GM23338 (cell line): ENCODE data around the gene CD44. TPM values are rescaled to one million over a fixed set of nuclear protein-coding genes. Genes with fewer than 3 reads are reported as not detected.

ENCODE experiments used
- ATAC-seq: fragments of 200-7000 bp; cut with Tn5 transposase; 3 replicates; pipeline ENCODE4 v1.9.1; 2020
- DNase-seq: peaks from one replicate; pipeline ENCODE4 v3.0.0-alpha.2; 2015; ENCODE audit warnings: low spot score
- H2AFZ ChIP-seq: fragments of 200-600 bp; sonication (generic); 2 replicates; pipeline ENCODE4 v1.8.0; 2016; ENCODE audit warnings: antibody characterized with exemption, mild to moderate bottlenecking, moderate library complexity
- H3F3A ChIP-seq: fragments of 200-600 bp; sonication (generic); replicated peaks from 2 replicates; pipeline ENCODE4 v1.8.0; 2017; ENCODE audit warnings: antibody characterized with exemption, mixed run types, low read depth
- H3K27ac ChIP-seq: fragments of 200-600 bp; sonication (generic); 2 replicates; pipeline ENCODE4 v1.6.1; 2016; ENCODE audit warnings: low read depth
- H3K27me3 ChIP-seq: fragments of 200-600 bp; sonication (generic); 2 replicates; pipeline ENCODE4 v1.8.0; 2016; ENCODE audit warnings: mild to moderate bottlenecking, mixed run types, moderate library complexity; ENCODE audit not compliant: insufficient read depth
- H3K36me3 ChIP-seq: fragments of 200-600 bp; sonication (generic); 2 replicates; pipeline ENCODE4 v1.8.0; 2016; ENCODE audit warnings: mild to moderate bottlenecking; ENCODE audit not compliant: insufficient read depth
- H3K4me1 ChIP-seq: fragments of 200-600 bp; sonication (generic); 2 replicates; pipeline ENCODE4 v1.8.0; 2016; ENCODE audit warnings: mild to moderate bottlenecking, moderate library complexity; ENCODE audit not compliant: insufficient read depth
- H3K4me2 ChIP-seq: fragments of 200-600 bp; sonication (generic); 2 replicates; pipeline ENCODE4 v1.7.1; 2017; ENCODE audit warnings: mixed run types
- H3K4me3 ChIP-seq: fragments of 200-600 bp; sonication (generic); 2 replicates; pipeline ENCODE4 v1.6.1; 2016; ENCODE audit warnings: mixed run types
- H3K79me2 ChIP-seq: fragments of 200-600 bp; sonication (generic); replicated peaks from 2 replicates; pipeline ENCODE4 v1.8.0; 2017; ENCODE audit warnings: mild to moderate bottlenecking; ENCODE audit not compliant: insufficient read depth
- H3K9me2 ChIP-seq: fragments of 200-600 bp; sonication (generic); 2 replicates; pipeline ENCODE4 v1.8.0; 2017; ENCODE audit not compliant: insufficient read depth
- H4K20me1 ChIP-seq: fragments of 200-600 bp; sonication (generic); replicated peaks from 2 replicates; pipeline ENCODE4 v1.8.0; 2017; ENCODE audit warnings: mild to moderate bottlenecking; ENCODE audit not compliant: insufficient read depth
- H3K27ac Mint-ChIP-seq: 2 replicates; pipeline ENCODE4 v1.8.0; 2020; ENCODE audit warnings: inconsistent platforms, mild to moderate bottlenecking, moderate library complexity, mixed read lengths
- H3K27me3 Mint-ChIP-seq: 3 replicates; pipeline ENCODE4 v1.8.0; 2022; ENCODE audit warnings: low read depth, mild to moderate bottlenecking, moderate library complexity, mixed read lengths, inconsistent platforms; ENCODE audit not compliant: insufficient read depth, poor library complexity
- H3K36me3 Mint-ChIP-seq: 3 replicates; pipeline ENCODE4 v1.8.0; 2021; ENCODE audit warnings: low read depth, mild to moderate bottlenecking, inconsistent platforms, moderate library complexity, mixed read lengths
- H3K4me1 Mint-ChIP-seq: 3 replicates; pipeline ENCODE4 v1.8.0; 2020; ENCODE audit warnings: mild to moderate bottlenecking, inconsistent platforms, mixed read lengths
- H3K4me3 Mint-ChIP-seq: 3 replicates; pipeline ENCODE4 v1.8.0; 2021; ENCODE audit warnings: moderate library complexity, mild to moderate bottlenecking, inconsistent platforms, mixed read lengths
- H3K9me3 Mint-ChIP-seq: 3 replicates; pipeline ENCODE4 v1.8.0; 2020; ENCODE audit warnings: moderate library complexity, mild to moderate bottlenecking, inconsistent platforms, mixed read lengths
- CREB1 ChIP-seq: fragments of 250-450 bp; sonication (Bioruptor Pico); IDR thresholded peaks from 2 replicates; pipeline ENCODE4 v1.5.0; 2020; ENCODE audit warnings: low read depth, mild to moderate bottlenecking, moderate library complexity
- EZH2 ChIP-seq: fragments of 200-600 bp; sonication (generic); IDR thresholded peaks from one replicate; pipeline ENCODE4 v1.8.0; 2017; ENCODE audit warnings: antibody characterized with exemption, mild to moderate bottlenecking, low read depth; ENCODE audit not compliant: unreplicated experiment
- EZH2phosphoT487 ChIP-seq: fragments of 200-600 bp; sonication (generic); IDR thresholded peaks from one replicate; pipeline ENCODE4 v1.8.1; 2018; ENCODE audit warnings: antibody characterized with exemption; ENCODE audit not compliant: unreplicated experiment
- JUNB ChIP-seq: IDR thresholded peaks from one replicate; pipeline ENCODE4 v1.6.1; 2016; ENCODE audit warnings: antibody characterized with exemption; ENCODE audit not compliant: unreplicated experiment
- NANOG ChIP-seq: IDR thresholded peaks from 2 replicates; pipeline ENCODE4 v1.6.1; 2016; ENCODE audit warnings: antibody characterized with exemption, borderline replicate concordance
- STAT1 ChIP-seq: IDR thresholded peaks from one replicate; pipeline ENCODE4 v1.6.1; 2016; ENCODE audit warnings: antibody characterized with exemption; ENCODE audit not compliant: unreplicated experiment
- ZNF114 ChIP-seq: fragments of 250-450 bp; sonication (Bioruptor Pico); IDR thresholded peaks from 2 replicates; pipeline ENCODE4 v1.5.0; 2020; ENCODE audit warnings: mild to moderate bottlenecking, moderate library complexity
- ZNF331 ChIP-seq: fragments of 250-450 bp; sonication (Bioruptor Pico); IDR thresholded peaks from 2 replicates; pipeline ENCODE4 v1.5.0; 2020; ENCODE audit warnings: low read depth, mild to moderate bottlenecking, moderate library complexity
- polyA plus RNA-seq: library from polyadenylated mRNA; unstranded; fragments of >200 nt; fragmentation: Nextera tagmentation; extraction: Ambion mirVana; gene quantifications from 2 replicates; pipeline ENCODE4 v1.2.1, GENCODE V29; 2016
- total RNA-seq: library from RNA; depleted of rRNA; stranded (reverse); fragments of >200 nt; shearing (Covaris generic); gene quantifications from 2 replicates; pipeline ENCODE4 v1.2.3, GENCODE V29; 2014
- TF ChIP-seq, protein P1 (sequence below): fragments of 250-450 bp; sonication (Bioruptor Pico); IDR thresholded peaks from 2 replicates; pipeline ENCODE4 v1.5.0; 2020; ENCODE audit warnings: mild to moderate bottlenecking, moderate library complexity
- TF ChIP-seq, protein P2 (sequence below): IDR thresholded peaks from one replicate; pipeline ENCODE4 v1.6.1; 2018; ENCODE audit warnings: antibody characterized with exemption; ENCODE audit not compliant: unreplicated experiment
- TF ChIP-seq, protein P3 (sequence below): IDR thresholded peaks from 2 replicates; pipeline ENCODE4 v1.6.1; 2016; ENCODE audit warnings: antibody characterized with exemption

The CD44 gene
- total and polyA plus RNA-seq, 2 experiments from 2014 or later: 4.0 to 10.1 TPM

DNA sequence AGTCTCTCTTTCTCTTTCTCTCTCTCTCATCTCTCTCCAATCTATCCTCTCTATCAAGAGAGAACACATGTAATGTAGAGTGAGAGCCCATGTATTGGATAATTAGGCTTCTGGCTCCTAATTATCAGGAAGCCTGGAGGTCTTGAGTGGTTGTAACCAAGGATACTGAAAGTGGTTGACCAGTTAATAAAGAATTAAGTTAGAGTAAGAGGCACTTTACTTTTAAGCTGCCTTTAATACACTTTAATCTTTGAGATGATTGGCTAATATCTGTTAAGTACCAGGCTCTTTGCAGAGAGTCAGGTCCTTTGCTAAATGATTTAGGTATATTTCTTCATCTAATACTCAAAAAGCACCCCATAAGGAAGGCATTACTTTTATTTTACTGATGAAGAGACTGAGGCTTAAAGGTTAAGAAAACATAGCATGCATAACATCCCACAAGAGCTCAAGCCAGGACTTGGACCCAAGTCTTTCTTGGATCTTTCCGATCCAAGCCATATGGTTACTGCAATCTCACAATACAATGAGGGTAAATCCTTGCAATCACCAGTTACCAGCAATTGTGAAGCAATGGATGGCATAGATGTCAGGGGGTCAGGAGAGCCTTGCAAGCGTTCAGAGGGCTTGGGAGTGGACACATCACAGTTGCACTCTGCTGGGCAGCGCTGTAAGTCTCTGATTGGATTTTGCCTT, 22.1 kb downstream of the CD44 start (continued):
- TF ChIP-seq, protein P1, sequence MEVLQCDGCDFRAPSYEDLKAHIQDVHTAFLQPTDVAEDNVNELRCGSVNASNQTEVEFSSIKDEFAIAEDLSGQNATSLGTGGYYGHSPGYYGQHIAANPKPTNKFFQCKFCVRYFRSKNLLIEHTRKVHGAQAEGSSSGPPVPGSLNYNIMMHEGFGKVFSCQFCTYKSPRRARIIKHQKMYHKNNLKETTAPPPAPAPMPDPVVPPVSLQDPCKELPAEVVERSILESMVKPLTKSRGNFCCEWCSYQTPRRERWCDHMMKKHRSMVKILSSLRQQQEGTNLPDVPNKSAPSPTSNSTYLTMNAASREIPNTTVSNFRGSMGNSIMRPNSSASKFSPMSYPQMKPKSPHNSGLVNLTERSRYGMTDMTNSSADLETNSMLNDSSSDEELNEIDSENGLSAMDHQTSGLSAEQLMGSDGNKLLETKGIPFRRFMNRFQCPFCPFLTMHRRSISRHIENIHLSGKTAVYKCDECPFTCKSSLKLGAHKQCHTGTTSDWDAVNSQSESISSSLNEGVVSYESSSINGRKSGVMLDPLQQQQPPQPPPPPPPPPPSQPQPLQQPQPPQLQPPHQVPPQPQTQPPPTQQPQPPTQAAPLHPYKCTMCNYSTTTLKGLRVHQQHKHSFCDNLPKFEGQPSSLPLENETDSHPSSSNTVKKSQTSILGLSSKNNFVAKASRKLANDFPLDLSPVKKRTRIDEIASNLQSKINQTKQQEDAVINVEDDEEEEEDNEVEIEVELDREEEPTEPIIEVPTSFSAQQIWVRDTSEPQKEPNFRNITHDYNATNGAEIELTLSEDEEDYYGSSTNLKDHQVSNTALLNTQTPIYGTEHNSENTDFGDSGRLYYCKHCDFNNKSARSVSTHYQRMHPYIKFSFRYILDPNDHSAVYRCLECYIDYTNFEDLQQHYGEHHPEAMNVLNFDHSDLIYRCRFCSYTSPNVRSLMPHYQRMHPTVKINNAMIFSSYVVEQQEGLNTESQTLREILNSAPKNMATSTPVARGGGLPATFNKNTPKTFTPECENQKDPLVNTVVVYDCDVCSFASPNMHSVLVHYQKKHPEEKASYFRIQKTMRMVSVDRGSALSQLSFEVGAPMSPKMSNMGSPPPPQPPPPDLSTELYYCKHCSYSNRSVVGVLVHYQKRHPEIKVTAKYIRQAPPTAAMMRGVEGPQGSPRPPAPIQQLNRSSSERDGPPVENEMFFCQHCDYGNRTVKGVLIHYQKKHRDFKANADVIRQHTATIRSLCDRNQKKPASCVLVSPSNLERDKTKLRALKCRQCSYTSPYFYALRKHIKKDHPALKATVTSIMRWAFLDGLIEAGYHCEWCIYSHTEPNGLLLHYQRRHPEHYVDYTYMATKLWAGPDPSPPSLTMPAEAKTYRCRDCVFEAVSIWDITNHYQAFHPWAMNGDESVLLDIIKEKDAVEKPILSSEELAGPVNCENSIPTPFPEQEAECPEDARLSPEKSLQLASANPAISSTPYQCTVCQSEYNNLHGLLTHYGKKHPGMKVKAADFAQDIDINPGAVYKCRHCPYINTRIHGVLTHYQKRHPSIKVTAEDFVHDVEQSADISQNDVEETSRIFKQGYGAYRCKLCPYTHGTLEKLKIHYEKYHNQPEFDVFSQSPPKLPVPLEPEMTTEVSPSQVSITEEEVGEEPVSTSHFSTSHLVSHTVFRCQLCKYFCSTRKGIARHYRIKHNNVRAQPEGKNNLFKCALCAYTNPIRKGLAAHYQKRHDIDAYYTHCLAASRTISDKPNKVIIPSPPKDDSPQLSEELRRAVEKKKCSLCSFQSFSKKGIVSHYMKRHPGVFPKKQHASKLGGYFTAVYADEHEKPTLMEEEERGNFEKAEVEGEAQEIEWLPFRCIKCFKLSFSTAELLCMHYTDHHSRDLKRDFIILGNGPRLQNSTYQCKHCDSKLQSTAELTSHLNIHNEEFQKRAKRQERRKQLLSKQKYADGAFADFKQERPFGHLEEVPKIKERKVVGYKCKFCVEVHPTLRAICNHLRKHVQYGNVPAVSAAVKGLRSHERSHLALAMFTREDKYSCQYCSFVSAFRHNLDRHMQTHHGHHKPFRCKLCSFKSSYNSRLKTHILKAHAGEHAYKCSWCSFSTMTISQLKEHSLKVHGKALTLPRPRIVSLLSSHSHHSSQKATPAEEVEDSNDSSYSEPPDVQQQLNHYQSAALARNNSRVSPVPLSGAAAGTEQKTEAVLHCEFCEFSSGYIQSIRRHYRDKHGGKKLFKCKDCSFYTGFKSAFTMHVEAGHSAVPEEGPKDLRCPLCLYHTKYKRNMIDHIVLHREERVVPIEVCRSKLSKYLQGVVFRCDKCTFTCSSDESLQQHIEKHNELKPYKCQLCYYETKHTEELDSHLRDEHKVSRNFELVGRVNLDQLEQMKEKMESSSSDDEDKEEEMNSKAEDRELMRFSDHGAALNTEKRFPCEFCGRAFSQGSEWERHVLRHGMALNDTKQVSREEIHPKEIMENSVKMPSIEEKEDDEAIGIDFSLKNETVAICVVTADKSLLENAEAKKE (CRISPR knock-in tag): no peak
- TF ChIP-seq STAT1: no peak
- no peak for TF ChIP-seq CREB1 (CRISPR knock-in tag)
- no peak for TF ChIP-seq NANOG
- TF ChIP-seq ZNF114 (CRISPR knock-in tag): no peak
- no peak for TF ChIP-seq ZNF331
- TF ChIP-seq EZH2phosphoT487: no peak
- no peak for TF ChIP-seq JUNB

DNA sequence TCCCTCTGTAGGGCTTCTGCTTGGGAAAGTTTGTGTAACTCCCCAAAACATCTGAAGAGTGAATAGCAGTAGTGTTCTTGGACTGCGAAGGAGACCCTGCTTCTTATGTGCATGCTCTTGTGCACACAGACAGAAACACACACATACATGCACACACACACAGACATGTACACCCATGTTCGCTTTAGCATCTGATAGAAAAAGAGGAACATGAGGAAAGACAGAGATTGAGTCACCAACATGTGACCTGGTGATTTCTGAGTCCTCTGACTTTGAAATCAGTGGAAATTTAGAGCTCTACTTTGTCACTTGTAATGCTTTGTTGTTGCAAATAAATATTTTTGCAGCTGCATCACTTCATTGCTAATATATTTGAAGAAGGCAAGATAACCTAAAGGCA, 23.8 kb downstream of the CD44 start:
- Histone ChIP-seq H4K20me1 (no peaks in the 10 kb centered on the region), H3K27ac (no peak overlapping the region), H3K27me3 (no peaks in the 10 kb centered on the region), H3K9me2 (no peaks in the 10 kb centered on the region), H3K4me1 (peaks cover 27% of the 10 kb centered on the region), H3F3A (no peaks in the 10 kb centered on the region), H3K4me2 (no peak overlapping the region), H3K4me3 (no peak overlapping the region), H3K36me3 (no peaks in the 10 kb centered on the region), H2AFZ (no peak overlapping the region), H3K79me2 (no peaks in the 10 kb centered on the region)
- no peak overlapping the region for H3K4me3 Mint-ChIP-seq
- no peaks in the 10 kb centered on the region for H3K27me3 Mint-ChIP-seq
- no peak overlapping the region for H3K27ac Mint-ChIP-seq
- peaks cover 25% of the 10 kb centered on the region for H3K4me1 Mint-ChIP-seq
- H3K36me3 Mint-ChIP-seq: no peaks in the 10 kb centered on the region
- no peaks in the 10 kb centered on the region for H3K9me3 Mint-ChIP-seq
- DNase-seq (no peak), ATAC-seq (no peak)
- TF ChIP-seq JUNB: no peak
- TF ChIP-seq, protein P2, sequence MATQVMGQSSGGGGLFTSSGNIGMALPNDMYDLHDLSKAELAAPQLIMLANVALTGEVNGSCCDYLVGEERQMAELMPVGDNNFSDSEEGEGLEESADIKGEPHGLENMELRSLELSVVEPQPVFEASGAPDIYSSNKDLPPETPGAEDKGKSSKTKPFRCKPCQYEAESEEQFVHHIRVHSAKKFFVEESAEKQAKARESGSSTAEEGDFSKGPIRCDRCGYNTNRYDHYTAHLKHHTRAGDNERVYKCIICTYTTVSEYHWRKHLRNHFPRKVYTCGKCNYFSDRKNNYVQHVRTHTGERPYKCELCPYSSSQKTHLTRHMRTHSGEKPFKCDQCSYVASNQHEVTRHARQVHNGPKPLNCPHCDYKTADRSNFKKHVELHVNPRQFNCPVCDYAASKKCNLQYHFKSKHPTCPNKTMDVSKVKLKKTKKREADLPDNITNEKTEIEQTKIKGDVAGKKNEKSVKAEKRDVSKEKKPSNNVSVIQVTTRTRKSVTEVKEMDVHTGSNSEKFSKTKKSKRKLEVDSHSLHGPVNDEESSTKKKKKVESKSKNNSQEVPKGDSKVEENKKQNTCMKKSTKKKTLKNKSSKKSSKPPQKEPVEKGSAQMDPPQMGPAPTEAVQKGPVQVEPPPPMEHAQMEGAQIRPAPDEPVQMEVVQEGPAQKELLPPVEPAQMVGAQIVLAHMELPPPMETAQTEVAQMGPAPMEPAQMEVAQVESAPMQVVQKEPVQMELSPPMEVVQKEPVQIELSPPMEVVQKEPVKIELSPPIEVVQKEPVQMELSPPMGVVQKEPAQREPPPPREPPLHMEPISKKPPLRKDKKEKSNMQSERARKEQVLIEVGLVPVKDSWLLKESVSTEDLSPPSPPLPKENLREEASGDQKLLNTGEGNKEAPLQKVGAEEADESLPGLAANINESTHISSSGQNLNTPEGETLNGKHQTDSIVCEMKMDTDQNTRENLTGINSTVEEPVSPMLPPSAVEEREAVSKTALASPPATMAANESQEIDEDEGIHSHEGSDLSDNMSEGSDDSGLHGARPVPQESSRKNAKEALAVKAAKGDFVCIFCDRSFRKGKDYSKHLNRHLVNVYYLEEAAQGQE: no peak
- TF ChIP-seq CREB1 (CRISPR knock-in tag): no peak
- no peak for TF ChIP-seq EZH2
- no peak for TF ChIP-seq EZH2phosphoT487
- TF ChIP-seq NANOG: no peak
- TF ChIP-seq, protein P3, sequence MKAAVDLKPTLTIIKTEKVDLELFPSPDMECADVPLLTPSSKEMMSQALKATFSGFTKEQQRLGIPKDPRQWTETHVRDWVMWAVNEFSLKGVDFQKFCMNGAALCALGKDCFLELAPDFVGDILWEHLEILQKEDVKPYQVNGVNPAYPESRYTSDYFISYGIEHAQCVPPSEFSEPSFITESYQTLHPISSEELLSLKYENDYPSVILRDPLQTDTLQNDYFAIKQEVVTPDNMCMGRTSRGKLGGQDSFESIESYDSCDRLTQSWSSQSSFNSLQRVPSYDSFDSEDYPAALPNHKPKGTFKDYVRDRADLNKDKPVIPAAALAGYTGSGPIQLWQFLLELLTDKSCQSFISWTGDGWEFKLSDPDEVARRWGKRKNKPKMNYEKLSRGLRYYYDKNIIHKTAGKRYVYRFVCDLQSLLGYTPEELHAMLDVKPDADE: no peak
- TF ChIP-seq ZNF114 (CRISPR knock-in tag): no peak
- no peak for TF ChIP-seq STAT1
